T-helper 22 cell (primary cell): Measurements from ENCODE around the gene NRSN2.

Source experiments
- DNase-seq: peaks from one replicate; pipeline ENCODE4 v3.0.0-alpha.2; 2020; ENCODE audit warnings: low read depth

The NRSN2 gene

DNA sequence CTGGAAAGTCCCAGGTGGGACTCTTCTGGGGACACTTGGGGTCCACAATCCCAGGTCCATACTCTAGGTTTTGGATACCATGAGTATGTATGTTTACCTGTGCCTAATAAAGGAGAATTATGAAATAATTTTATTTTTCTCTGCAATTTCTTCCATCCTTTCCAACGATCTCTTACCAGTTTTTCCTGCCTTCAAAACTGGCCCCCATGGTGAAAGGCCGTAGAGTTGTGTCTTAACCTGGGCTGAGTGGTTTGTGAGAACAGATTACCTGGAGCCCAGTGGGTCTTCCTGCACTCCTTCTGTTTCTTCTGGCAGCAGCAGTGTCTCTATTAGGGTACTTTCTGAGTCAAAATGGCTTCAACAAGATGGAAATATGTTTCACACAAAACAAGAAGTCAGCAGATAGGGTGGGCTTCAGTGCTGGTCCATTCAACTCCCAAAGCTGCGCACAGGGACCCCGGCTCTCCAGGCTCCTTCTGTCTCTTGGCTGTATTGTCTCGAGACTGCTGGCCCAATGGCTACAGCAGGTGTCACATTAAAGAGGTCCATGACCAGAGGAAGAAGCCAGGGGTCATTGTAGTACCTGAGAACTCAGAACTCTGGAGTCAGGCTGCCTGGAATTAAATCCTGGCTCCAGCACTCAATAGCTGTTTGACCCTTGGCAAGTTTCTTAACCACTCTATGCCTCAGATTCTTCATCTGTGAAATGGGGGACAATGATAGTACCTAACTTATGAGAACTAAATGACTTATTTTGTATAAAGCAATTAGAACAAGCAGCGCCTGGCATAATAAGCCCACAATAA is 50.7 kb downstream of the NRSN2 start:
- DNase-seq: no peak

DNA sequence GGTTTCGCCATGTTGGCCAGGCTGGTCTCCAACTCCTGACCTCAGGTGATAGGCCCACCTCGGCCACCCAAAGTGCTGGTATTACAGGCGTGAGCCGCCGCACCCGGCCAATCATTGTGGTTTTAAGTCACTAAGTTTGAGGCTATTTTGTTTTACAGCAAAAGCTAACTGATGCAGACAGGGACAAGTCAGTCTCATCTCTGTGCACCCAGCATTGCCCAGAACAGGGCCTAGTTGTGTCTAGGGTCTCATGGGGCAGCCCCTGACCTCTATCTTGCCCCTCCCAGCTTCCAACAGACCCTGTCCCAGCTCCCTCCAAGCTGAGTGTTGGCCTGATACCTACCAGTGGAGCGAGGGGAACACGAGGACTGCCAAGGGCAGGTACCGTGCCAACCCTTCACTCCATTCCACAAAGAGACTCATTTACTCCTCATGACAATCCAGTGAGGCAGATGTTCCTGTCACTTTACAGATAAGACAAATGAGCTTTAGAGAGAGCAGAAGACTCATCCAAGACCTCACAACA is 52.3 kb downstream of the NRSN2 start:
- DNase-seq: no peak

DNA sequence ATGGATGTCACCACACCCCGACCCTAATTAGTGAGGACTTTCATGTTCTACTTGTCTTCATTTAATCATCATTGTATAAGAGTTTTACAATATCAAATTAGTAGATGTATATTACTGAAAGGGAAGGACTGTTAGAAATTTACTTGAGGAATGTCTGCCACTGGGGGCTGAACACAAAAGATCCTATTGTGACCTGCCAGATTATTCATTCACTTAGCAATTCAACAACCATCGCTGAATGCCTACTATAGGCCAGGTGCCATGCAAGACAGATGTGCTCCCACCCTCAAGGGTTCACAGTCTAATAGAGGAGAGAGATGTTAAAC is 53.2 kb downstream of the NRSN2 start:
- no peak for DNase-seq

DNA sequence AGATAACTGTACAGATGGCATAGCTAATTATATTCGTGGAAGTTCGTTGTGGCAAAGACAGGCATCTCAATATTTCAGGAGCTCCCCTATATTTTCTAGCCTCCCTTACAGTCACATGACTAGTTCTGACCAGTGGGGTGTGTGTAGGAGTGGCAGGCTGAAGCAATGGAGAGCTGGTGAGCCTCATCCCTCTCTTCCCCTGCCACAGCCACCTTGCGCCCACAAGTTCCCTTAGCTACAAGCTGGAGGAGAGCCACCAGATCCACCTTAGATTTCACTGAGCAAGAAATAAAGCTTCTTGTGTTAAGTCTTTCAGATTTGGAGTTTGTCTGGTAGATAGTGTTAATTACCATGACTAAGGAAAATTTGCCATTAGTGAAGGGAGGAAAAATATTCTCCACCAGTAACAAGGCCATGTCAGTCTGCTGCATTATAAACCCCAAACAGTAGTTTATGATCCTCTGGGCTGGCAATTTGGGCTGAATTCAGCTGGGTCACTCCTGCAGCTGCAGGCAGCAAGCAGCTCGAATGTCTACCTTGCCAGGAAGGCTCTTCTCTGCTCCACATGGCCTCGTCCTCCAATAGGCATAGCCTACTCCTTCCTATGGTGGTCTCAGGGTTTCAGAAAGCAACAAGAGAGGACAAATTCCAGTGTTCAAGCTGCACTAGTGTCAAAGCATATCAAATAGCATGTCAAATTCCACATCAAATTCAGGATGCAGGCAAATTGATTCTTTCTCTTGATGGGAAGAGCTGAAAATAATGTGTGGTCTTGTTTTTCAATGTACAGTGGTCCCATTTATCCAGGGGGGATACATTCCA is 53.8 kb downstream of the NRSN2 start:
- DNase-seq: no peak

DNA sequence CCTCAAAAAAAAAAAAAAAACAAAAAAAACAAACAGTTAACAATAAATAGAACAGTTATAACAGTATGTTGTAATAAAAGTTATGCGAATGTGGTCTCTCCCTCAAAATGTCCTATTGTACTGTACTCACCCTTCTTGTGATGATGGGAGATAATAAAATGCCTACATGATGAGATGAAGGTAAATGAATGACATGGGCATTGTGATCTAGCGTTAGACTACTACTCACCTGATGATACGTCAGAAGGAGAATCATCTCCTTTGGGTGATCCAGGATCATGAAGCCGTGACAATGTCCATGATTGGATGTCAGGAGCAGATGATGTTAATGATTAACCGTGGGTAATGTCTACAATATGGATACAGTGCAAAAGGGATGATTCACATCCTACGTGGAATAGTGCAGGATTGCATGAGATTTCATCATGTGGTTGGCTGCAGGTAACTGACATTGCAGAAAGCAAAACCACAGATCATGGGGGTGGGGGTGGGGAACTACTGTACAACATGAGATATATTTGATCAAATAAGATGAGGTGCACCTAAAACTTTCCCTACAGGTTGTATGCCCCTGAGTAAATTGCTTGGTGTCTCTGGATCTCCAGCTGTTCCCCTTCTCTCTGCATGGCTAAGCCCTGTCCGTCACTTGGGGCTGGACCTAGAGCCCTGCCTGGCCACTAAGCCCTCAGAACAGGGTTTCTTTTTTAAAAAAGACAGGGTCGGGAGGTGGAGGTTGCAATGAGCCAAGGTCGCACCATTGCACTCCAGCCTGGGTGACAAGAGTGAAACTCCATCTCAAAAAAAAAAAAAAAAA is 55.0 kb downstream of the NRSN2 start:
- no peak for DNase-seq

DNA sequence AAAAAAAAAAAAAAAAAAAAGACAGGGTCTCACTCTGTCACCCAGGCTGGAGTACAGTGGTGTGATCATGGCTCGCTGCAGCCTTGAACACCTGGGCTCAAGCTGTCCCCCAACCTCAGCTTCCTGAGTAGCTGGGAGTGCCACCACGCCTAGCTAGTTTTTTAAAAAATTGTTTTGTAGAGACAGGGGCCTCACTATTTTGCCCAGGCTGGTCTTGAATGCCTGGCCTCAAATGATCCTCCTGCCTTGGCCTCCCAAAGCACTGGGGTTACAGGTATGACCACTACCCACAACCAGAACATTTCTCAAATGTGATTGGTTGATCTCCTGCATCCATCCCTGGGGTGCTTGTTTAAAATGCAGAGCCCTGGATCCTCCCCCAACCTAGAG is 55.6 kb downstream of the NRSN2 start:
- no peak for DNase-seq

DNA sequence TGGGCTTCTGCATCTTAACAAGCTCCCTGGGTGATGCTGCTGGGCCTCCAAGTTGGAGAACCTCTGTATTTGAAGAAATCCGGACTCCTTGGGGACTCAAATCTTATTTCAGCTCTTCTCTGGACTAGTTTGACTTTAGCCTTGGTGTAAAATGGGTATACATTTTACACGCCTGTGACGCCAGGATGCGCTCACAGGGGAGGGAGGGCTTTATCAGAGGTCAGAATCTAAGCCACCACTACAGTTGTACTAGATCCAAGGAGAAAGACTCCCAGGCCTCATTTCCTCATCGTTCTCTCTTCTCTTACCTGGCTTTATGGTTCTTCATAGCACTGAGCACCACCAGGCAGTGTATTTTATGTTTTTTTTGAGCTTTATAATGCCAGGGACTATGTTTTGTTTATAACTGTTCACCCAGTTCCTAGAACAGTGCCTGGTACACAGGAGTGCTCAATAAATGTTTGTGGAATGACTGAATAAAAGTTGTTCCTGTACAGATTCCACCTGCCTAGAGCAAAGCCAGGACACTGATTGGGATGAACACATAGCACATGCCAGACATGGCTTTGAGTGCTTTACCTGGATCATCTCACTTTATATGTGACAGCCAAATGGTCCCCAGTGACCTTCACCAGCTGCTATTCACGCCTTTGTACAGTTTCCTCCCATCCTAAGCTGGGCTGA is 56.1 kb downstream of the NRSN2 start:
- DNase-seq: no peak

DNA sequence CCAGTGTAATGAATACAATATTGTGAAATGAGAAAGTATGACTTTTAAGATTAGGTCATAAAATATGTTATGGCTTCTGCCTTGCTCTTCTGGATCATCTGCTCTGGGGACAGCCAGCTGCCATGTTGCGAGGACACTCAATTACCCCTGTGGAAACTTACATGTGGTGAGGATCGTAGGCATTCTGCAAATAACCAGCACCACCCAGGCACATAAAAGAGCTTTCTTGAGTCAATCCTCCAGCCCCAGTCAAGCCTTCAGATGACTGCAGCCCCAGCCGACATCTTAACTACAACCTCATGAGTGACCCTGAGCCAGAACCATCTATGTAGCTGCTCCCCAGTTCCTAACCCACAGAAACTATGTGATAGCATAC is 56.7 kb downstream of the NRSN2 start:
- no peak for DNase-seq

DNA sequence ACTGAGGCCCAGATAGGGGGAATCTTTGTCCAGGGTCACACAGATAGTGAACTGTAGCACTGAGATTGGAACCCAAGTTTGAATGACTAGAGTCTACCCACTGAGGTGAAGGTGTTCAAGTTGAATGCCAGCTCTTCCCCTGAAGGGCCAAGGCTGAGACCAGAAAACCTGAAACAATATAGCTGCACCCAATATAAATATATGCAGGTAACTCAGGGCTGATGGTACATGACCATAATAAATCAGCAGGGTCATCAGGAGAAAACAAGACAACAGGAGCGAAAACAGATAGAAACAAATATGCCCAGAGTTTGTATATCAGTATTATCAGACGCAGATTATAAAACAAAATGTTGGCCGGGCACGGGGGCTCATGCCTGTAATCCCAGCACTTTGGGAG is 57.2 kb downstream of the NRSN2 start:
- no peak for DNase-seq
